Large intestine (tissue), 3 donors: ENCODE data around the gene PSTK. TPM values are rescaled to one million over a fixed set of nuclear protein-coding genes. Genes with fewer than 3 reads are reported as not detected.

Experiments used
- DNase-seq, 2 donors: peaks; one replicate each; pipeline versions ENCODE4 v3.0.0 to v3.0.0-alpha.2; 2013
- H3K27ac ChIP-seq: one replicate; pipeline ENCODE4 v1.5.1; 2013; ENCODE audit warnings: low read length
- H3K27me3 ChIP-seq: 2 replicates; pipeline ENCODE4 v1.6.1; 2013; ENCODE audit warnings: low read length; ENCODE audit not compliant: control insufficient read depth, insufficient read depth
- H3K36me3 ChIP-seq: 2 replicates; pipeline ENCODE4 v1.6.1; 2013; ENCODE audit warnings: low read length; ENCODE audit not compliant: control insufficient read depth, insufficient read depth
- H3K4me1 ChIP-seq: one replicate; pipeline ENCODE4 v1.6.1; 2013; ENCODE audit warnings: low read length; ENCODE audit not compliant: control insufficient read depth, insufficient read depth
- H3K4me3 ChIP-seq: one replicate; pipeline ENCODE4 v1.5.1; 2013; ENCODE audit warnings: low read length
- H3K9me3 ChIP-seq: one replicate; pipeline ENCODE4 v1.6.1; 2013; ENCODE audit warnings: mild to moderate bottlenecking, low read depth, low read length, moderate library complexity; ENCODE audit not compliant: control insufficient read depth
- polyA plus RNA-seq: library from polyadenylated mRNA; unstranded; fragments of 120-200 nt; gene quantifications from one replicate; pipeline ENCODE4 v1.2.1, GENCODE V29; 2013

The PSTK gene
- polyA plus RNA-seq, 1 donor: 6.8 TPM

- DNase-seq: peak in 1 of 2 donors; percentile 26
- H3K27me3 ChIP-seq: no peaks in the 10 kb centered on the region
- peaks cover 10% of the 10 kb centered on the region for H3K36me3 ChIP-seq
- H3K4me3 ChIP-seq: no peak overlapping the region
- no peaks in the 10 kb centered on the region for H3K9me3 ChIP-seq
- no peaks in the 10 kb centered on the region for H3K4me1 ChIP-seq
- no peak overlapping the region for H3K27ac ChIP-seq
These were observed 59.4 kb downstream of the PSTK start for GRCh38 chr10:123039632-123039930.

Other genes starting within 250 kb of the PSTK start
- 0.90 TPM for gene CUZD1, start 134.5 kb upstream of the PSTK start, polyA plus RNA-seq
- 4.1 TPM for gene FAM24B, start 100.8 kb upstream of the PSTK start, polyA plus RNA-seq
- not detected for gene FAM24A, start 69.8 kb upstream of the PSTK start, polyA plus RNA-seq
- gene C10orf88, start 26.2 kb upstream of the PSTK start, polyA plus RNA-seq: 11.4 TPM
- gene IKZF5, start 28.4 kb downstream of the PSTK start, polyA plus RNA-seq: 18.2 TPM
- 19.6 TPM for gene ACADSB, start 28.6 kb downstream of the PSTK start, polyA plus RNA-seq
- gene HMX3, start 155.6 kb downstream of the PSTK start, polyA plus RNA-seq: 1.5 TPM
- gene HMX2, start 167.7 kb downstream of the PSTK start, polyA plus RNA-seq: 1.1 TPM
- gene BUB3, start 174.0 kb downstream of the PSTK start, polyA plus RNA-seq: 95.2 TPM